ENCODE results near the gene PRR20G.

The PRR20G gene

GRCh38 chr3:127252446-127252845 is 35.4 kb downstream of the PRR20G start:
- TF ChIP-seq TAF1 (IDR thresholded peaks at IDR 0.05; ENCODE audit: borderline replicate concordance, insufficient read depth, low read length): no peak
- no peak for TF ChIP-seq FOXP2 (optimal IDR thresholded peaks at IDR 0.05; ENCODE audit: borderline replicate concordance, extremely low read depth, extremely low read length, insufficient read depth)
- TF ChIP-seq, protein P1, sequence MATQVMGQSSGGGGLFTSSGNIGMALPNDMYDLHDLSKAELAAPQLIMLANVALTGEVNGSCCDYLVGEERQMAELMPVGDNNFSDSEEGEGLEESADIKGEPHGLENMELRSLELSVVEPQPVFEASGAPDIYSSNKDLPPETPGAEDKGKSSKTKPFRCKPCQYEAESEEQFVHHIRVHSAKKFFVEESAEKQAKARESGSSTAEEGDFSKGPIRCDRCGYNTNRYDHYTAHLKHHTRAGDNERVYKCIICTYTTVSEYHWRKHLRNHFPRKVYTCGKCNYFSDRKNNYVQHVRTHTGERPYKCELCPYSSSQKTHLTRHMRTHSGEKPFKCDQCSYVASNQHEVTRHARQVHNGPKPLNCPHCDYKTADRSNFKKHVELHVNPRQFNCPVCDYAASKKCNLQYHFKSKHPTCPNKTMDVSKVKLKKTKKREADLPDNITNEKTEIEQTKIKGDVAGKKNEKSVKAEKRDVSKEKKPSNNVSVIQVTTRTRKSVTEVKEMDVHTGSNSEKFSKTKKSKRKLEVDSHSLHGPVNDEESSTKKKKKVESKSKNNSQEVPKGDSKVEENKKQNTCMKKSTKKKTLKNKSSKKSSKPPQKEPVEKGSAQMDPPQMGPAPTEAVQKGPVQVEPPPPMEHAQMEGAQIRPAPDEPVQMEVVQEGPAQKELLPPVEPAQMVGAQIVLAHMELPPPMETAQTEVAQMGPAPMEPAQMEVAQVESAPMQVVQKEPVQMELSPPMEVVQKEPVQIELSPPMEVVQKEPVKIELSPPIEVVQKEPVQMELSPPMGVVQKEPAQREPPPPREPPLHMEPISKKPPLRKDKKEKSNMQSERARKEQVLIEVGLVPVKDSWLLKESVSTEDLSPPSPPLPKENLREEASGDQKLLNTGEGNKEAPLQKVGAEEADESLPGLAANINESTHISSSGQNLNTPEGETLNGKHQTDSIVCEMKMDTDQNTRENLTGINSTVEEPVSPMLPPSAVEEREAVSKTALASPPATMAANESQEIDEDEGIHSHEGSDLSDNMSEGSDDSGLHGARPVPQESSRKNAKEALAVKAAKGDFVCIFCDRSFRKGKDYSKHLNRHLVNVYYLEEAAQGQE (IDR thresholded peaks at IDR 0.05; ENCODE audit: insufficient read depth in 1 of 2, low read depth in 2 of 2, low read length in 2 of 2): no peak
- TF ChIP-seq POLR2AphosphoS5 (IDR thresholded peaks at IDR 0.05; ENCODE audit: low read depth, low read length): no peak
- TF ChIP-seq SIN3A (IDR thresholded peaks at IDR 0.05; ENCODE audit: borderline replicate concordance, insufficient read depth, low read length): no peak

DNA sequence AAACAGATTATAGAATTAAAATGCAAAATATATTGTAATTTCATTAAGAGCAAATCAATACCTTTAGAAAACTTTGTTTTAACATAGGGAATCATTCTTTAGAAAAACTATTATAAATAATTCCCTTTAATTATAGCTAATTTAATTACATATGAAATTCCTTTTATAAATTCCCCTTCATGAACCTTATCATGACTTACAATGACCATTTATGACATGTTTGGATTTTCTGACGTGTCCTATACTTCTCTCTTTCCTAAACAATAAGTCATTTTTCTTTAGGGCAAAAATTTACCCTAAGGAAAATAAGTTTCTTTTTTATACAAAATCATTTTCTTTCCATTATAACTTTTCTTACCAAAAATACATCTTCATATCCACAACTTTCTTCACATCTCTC is 37.8 kb downstream of the PRR20G start:
- TF ChIP-seq SIN3A (IDR thresholded peaks at IDR 0.05; ENCODE audit: borderline replicate concordance, insufficient read depth, low read length) (no peak), TAF1 (IDR thresholded peaks at IDR 0.05; ENCODE audit: borderline replicate concordance, insufficient read depth, low read length) (no peak), FOXP2 (optimal IDR thresholded peaks at IDR 0.05; ENCODE audit: borderline replicate concordance, extremely low read depth, extremely low read length, insufficient read depth) (no peak), POLR2AphosphoS5 (IDR thresholded peaks at IDR 0.05; ENCODE audit: low read depth, low read length) (no peak)
- TF ChIP-seq, protein P1 (IDR thresholded peaks at IDR 0.05; ENCODE audit: insufficient read depth in 1 of 2, low read depth in 2 of 2, low read length in 2 of 2): no peak

- TF ChIP-seq TAF1 (IDR thresholded peaks at IDR 0.05; ENCODE audit: borderline replicate concordance, insufficient read depth, low read length): no peak
- TF ChIP-seq, protein P1 (IDR thresholded peaks at IDR 0.05; ENCODE audit: insufficient read depth in 1 of 2, low read depth in 2 of 2, low read length in 2 of 2): no peak
Measured at GRCh38 chr3:127247292-127247691, 40.6 kb downstream of the PRR20G start.

DNA sequence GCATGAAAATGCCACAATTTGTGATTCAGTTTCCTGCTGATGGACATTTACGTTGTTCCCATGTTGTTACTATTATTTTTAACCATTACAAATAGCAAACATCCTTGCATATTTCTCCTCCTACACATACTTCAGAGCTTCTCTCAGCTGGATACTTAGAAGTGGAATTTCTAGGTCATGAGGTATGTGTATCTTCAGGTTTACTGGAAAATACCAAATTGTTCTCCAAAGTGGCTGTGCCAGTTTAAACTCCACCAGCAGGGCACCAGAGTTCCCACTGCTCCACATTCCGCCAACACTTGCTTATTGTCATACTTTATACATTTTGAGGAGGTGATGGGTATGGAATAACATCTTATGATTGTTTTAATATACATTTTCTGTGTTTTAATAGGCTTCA is 49.2 kb downstream of the PRR20G start:
- no peak for TF ChIP-seq POLR2AphosphoS5 (IDR thresholded peaks at IDR 0.05; ENCODE audit: low read depth, low read length)
- TF ChIP-seq SIN3A (IDR thresholded peaks at IDR 0.05; ENCODE audit: borderline replicate concordance, insufficient read depth, low read length): no peak
- no peak for TF ChIP-seq TAF1 (IDR thresholded peaks at IDR 0.05; ENCODE audit: borderline replicate concordance, insufficient read depth, low read length)
- no peak for TF ChIP-seq FOXP2 (optimal IDR thresholded peaks at IDR 0.05; ENCODE audit: borderline replicate concordance, extremely low read depth, extremely low read length, insufficient read depth)
- TF ChIP-seq, protein P1 (IDR thresholded peaks at IDR 0.05; ENCODE audit: insufficient read depth in 1 of 2, low read depth in 2 of 2, low read length in 2 of 2): no peak

DNA sequence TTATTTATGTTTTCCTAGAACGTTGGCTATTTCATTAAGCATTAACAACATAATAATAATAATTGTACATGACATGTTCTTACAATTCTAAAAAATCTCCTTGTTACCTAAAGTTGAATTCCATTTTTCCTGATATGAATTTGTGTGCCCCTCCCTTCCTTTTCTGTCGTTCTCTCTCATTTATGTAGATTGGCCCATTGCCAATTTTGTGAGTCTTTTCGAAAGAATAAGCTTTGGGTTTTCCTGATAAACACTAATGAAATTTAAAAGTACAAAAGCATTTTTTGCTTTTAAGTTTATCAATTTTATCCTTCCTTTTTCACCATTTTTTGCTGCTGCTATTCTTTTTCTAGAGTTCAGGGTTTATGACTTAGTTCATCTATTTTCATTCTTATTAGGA is 50.0 kb downstream of the PRR20G start:
- TF ChIP-seq SIN3A (IDR thresholded peaks at IDR 0.05; ENCODE audit: borderline replicate concordance, insufficient read depth, low read length) (no peak), FOXP2 (optimal IDR thresholded peaks at IDR 0.05; ENCODE audit: borderline replicate concordance, extremely low read depth, extremely low read length, insufficient read depth) (no peak), POLR2AphosphoS5 (IDR thresholded peaks at IDR 0.05; ENCODE audit: low read depth, low read length) (no peak), TAF1 (IDR thresholded peaks at IDR 0.05; ENCODE audit: borderline replicate concordance, insufficient read depth, low read length) (no peak)
- TF ChIP-seq, protein P1 (IDR thresholded peaks at IDR 0.05; ENCODE audit: insufficient read depth in 1 of 2, low read depth in 2 of 2, low read length in 2 of 2): no peak
